HG02938 (cell line): Measurements from ENCODE around the gene GMPPA.
A peak's percentile ranks its signal among the peaks of the same experiment; 100 is the strongest.

Source experiments
- ATAC-seq: cut with Tn5 transposase; IDR thresholded peaks from one replicate; pipeline ENCODE4 v1.9.1; 2021; ENCODE audit warnings: mild to moderate bottlenecking, moderate library complexity; ENCODE audit not compliant: unreplicated experiment

GMPPA gene

GRCh38 chr2:219498280-219499057, at the start of gene GMPPA:
TSS of gene GMPPA (plus strand) at chr2:219498891. CDS start at chr2:219499976, 1,085 bp downstream.
- ATAC-seq: peak; percentile 98

GRCh38 chr2:219449609-219450008, 49.1 kb upstream of the GMPPA start:
- ATAC-seq: no peak

- ATAC-seq: no peak
Observed at GRCh38 chr2:219451661-219452360, 46.9 kb upstream of the GMPPA start.

- no peak for ATAC-seq
Observed at GRCh38 chr2:219452361-219453317, 46.1 kb upstream of the GMPPA start.

- ATAC-seq: no peak
Observed at GRCh38 chr2:219453671-219454590, 44.8 kb upstream of the GMPPA start.

- no peak for ATAC-seq
Observed at GRCh38 chr2:219455581-219455980, 43.1 kb upstream of the GMPPA start.

- no peak for ATAC-seq
Observed at GRCh38 chr2:219457784-219458369, 40.8 kb upstream of the GMPPA start.

- ATAC-seq: no peak
Observed at GRCh38 chr2:219458996-219459395, 39.7 kb upstream of the GMPPA start.

GRCh38 chr2:219459460-219460311, 39.0 kb upstream of the GMPPA start:
- peak; percentile 71 for ATAC-seq

GRCh38 chr2:219460424-219460926, 38.2 kb upstream of the GMPPA start:
- ATAC-seq: no peak

GRCh38 chr2:219461047-219461514, 37.6 kb upstream of the GMPPA start:
- ATAC-seq: no peak

GRCh38 chr2:219461669-219462068, 37.0 kb upstream of the GMPPA start:
- no peak for ATAC-seq

GRCh38 chr2:219462349-219462748, 36.3 kb upstream of the GMPPA start:
- ATAC-seq: no peak

GRCh38 chr2:219464286-219465032, 34.2 kb upstream of the GMPPA start:
- ATAC-seq: no peak

- no peak for ATAC-seq
Observed at GRCh38 chr2:219465659-219466561, 32.8 kb upstream of the GMPPA start.

- ATAC-seq: no peak
Observed at GRCh38 chr2:219466816-219467735, 31.6 kb upstream of the GMPPA start.
